ENCODE data around the gene MVD.

Gene MVD

DNA sequence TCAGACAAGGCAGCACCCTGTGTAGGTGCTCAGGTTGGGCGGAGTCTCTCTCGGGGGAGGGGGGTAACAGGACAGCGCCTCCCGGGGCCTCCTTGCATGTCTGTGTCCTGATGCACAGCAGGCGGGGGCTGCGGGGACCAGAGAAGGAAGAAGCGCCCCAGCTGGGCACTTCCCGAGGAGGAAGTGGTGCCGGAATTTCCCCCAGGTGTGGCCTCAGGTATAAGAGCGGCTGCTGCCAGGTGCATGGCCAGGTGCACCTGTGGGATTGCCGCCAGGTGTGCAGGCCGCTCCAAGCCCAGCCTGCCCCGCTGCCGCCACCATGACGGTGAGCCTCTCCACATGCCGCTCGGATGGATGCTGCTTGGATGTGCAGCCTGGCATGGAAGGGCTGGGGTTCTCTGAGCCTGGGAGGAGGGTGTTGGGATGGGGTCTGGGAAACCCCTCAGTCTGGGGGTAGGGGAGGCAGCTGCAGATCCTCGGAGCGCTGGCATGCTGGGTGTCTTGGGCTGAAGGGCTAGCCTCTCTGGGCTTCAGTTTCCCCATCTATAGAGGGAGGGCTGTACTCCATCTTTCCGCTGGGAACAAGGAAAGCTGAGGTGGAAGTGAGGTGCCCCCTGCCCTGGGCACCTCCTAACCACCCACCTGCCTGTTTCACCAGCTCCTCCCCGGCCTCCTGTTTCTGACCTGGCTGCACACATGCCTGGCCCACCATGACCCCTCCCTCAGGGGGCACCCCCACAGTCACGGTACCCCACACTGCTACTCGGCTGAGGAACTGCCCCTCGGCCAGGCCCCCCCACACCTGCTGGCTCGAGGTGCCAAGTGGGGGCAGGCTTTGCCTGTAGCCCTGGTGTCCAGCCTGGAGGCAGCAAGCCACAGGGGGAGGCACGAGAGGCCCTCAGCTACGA, 24.3 kb downstream of the MVD start, which contains the start of gene IL17C:
IL17C (plus strand) TSS at position 250 of the 908 bp plus-strand sequence; CDS start at position 320, 70 bp downstream.
- no peak for DNase-seq

DNA sequence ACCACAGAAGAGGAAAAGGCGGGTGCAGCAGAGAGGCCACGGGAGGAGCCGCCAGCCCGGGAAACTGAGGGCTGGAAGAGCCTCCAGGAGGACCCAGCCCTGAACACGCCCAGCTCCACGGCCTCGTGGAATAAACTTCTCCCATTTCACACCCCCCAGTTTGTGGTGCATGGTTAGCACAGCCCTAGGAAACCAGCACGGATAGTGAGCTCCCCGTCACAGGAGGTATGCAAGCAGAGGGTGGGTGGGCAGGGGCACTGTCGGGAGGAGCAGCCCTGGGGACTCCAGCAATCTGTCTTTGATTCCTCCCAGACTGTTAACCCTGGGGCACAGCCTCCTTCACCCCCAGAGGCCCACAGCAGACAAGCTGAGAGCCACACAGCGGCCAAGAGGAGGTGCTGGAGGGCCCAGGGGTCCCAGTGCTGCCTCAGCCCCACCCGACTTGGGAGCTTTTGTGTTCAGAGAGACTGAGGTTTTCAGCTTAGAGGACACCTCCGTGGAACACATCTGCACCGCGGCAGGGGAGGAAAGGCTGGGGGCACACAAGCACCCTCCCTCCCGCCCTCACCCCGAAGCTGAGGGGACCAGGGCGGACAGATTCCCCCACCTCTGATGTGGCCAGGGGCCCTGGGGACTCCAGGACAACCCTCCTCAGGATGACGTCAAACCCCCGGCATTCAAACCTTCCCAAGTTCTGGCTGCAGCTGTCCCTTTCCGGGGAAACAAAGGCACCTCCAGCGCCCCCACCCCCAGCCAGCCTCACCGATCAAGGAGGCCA, 26.2 kb downstream of the MVD start:
- no peak for DNase-seq

DNA sequence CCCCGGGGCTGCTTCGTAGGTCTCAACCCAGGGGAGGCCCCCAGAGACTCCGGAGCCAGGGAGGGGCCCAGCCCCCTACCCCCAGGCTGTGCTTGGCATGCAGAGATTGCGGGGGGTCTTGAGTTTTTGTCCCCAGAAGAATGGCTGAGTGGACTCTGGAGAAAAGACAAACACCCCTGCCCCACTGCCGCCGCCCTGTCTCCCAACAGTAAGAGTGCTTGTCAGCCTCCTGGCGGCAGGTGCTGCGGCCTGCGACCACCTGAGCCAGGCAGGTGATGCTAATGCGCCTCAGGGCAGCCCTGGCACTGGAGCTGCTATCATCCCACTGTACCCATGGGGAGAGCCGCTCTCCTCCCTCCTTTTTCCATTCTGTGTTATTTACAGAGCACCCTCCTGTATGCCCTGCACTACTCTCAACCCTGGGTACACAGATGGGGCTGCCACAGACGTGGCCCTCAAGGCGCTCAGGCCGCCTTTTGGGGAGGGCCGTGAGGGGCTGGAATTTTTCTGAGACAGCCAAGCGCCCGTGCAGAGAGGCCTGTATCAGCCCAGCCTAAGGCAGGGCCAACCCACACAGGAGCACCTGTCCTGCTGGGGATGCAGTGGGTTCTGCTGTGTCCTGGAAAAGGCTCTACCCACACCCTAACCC, 27.1 kb downstream of the MVD start:
- no peak for DNase-seq

DNA sequence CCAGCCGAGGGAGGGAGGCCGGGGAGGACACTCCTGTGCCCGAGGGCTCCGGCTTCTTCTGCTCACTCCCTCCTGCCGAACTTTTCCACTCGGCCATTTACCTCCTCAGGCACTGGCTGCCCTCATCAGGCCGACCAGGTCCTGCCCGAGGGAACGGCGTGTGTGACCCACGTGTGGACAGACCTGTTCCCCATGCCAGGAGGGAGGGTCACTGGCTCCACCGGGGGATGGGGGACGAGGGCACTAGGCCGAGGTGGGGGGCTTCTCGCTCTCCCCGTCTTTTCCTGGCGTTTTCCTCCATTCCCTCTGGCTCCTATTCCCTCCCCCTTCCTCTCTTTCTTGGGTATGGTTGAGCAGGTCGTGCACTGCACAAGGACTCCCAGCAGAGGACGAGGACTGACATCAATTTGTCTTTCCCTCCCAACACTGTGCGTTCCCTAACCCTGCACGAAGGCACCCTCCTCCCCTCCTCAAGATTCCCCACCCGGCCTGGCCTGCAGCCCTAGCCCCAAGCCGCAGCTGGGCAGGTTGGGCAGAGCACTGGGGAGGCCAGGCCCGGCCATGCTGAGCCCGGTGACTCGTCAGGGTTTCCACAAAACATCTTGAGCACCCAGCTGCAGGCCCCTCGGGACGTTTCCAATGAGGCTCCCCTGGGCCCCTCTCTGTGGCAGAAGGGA, 27.8 kb downstream of the MVD start:
- no peak for DNase-seq

GRCh38 chr16:88634141-88634993, 28.5 kb downstream of the MVD start:
- no peak for DNase-seq

DNA sequence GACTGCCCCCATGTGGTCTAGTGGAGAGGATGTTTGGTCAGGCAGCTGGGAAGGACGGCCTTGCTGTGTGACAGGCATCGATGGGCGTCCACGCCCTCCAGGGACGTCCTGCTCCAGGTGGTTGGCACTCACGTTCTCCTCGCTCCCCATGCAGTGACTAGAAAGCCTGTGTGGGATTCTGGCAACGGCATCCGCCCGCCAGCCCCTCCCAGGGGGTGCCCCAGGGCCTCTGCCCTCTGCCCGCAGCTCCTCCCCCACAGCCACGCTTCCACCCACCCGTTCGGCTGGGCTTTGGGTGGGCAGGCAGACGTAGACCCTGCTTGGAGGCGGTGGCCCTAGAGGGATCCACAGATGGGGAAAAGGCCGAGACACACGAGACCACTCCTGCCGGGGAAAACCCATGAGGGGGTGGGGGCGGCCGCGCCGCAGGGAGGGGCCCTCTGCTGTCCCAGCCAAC, 29.2 kb downstream of the MVD start:
- no peak for DNase-seq

DNA sequence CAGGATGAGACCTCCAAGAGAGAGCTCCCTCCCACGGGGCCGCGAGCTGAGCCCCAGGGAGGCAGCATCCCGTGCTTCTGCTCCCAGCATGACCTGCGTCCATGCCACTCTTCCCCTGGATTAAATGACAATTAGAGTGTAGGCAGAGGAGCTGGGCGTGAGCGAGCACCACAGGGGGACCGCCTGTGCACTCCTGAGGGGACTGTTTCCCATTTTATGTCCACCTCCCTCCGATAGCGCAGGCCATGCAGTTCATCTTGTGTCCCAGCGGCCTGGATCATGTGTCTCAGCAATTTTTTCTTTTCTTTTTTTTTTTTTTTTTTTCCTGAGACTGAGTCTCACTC, 30.3 kb downstream of the MVD start:
- DNase-seq, result no peak

- DNase-seq, result no peak
Observed at GRCh38 chr16:88631920-88632586, 30.8 kb downstream of the MVD start.

DNA sequence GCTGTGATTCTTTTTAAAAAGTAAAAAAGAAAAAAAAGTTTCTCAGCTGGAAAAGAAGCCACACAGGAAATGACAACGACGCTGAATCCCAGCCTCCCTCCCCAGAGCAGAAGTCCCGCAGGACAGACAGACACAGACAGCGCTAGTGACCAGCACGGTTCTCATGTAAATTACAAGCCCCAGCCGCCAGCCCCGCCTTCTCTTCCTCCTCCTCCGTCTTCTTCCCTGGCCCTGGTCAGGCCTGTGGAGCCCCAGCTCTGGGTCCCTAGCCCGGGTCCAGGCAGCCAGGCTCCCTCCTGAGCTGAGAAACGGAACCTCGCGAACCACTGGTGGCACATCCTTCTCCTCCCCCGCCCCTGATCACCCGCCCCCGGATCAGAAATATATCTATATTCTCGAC, 31.5 kb downstream of the MVD start:
- no peak for DNase-seq

- no peak for DNase-seq
Observed at GRCh38 chr16:88630941-88631340, 31.9 kb downstream of the MVD start.

DNA sequence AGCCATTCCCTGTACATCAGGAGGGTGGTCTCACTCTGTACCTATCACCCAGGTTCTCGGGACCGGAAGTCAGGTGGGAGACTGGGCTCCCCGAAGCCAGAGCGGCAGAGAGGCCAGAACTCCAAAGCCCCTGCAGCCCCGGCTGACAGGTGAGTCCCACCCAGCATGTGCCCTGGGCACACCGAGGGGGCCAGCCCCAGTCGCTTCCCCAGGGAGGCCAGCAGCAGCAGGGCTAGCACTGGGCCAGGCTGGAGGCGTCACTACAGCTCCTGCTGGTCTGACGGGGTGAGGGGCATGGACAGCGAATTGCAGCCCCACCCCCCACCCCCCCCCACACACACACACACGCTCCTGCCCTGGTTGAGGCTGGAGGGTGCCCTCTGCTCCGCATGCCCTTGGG, 32.5 kb downstream of the MVD start:
- no peak for DNase-seq

DNA sequence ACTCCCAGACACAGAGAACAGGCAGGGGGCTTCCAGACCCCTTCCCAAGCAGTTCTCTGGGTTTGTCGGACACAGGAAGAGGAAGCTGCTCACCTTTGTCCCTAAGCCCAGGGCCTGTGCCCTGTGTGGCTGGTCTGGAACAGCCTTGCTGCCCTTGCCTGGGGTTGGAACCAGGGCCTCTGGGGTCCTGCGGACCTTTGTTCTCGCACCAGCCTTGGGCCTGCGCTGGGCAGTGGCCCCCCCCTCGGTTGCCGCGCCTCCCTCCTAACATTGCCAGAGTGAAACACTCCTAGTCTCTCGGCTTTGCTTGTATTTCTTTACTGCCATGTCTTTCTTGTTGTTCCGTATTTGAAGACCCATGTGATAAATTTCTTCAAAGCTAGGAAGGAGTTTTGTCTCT, 33.1 kb downstream of the MVD start:
- DNase-seq, result no peak

GRCh38 chr16:88628512-88628974, 34.3 kb downstream of the MVD start:
- no peak for DNase-seq

DNA sequence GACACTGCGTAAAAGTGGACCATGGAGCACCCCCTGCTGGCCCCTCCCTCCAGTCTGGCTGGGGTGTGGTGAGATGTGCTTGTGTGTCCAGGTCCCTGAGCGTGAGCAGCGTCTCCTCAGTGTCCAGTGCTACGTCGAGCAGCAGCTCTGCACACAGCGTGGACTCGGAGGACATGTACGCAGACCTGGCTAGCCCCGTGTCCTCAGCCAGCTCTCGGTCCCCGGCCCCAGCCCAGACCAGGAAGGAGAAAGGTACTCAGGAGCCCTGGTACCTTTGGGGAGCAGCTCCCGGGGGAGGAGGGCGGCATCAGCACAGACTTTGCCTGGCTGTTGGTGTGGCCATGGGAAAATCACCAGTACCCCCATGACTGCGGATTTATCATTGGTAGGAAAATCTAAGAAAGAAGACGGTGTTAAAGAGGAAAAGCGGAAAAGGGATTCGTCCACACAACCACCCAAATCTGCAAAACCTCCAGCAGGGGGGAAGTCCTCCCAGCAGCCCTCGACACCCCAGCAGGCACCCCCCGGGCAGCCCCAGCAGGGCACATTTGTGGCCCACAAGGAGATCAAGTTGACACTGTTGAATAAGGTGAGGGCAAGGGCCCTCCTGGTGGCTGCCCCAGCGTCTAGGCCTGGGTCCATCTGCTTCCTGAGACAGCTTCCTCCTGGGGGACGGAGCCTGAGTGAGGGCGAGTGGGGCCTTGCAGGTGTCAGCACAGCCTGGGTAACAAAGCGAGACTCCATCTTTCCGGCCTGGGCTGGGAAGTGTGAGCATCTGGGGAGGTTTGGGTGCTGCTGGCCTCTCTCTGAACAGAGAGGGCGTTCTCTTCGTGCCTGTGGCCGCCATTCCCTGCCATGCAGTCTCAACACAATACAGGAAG, 35.1 kb downstream of the MVD start:
- no peak for DNase-seq

DNA sequence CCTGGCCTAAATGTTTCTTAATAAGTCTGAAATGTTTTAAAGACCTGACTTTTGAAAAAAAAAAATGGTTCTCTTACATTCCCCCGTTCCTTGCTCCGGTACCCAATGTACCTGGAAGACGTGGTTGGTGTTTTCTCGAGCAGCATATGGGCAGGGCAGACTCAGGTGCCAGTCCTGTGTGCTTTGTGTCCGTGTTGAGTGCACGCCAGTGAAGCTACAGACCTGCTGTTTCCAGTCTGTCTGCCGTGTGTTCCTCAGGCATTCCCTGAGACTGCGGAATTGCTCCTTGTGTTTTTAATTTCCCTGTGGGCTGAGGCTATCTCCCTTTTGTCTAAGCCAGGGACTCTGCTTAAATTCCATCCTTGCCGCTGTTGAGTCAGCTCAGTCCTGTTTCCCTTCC, 36.2 kb downstream of the MVD start:
- no peak for DNase-seq

- no peak for DNase-seq
Observed at GRCh38 chr16:88624977-88625576, 37.8 kb downstream of the MVD start.

- no peak for DNase-seq
Observed at GRCh38 chr16:88624481-88624880, 38.4 kb downstream of the MVD start.

- no peak for DNase-seq
Observed at GRCh38 chr16:88623858-88624257, 39.0 kb downstream of the MVD start.

- DNase-seq, result no peak
Observed at GRCh38 chr16:88622866-88623265, 40.0 kb downstream of the MVD start.

GRCh38 chr16:88622125-88622524, 40.8 kb downstream of the MVD start:
- DNase-seq, result no peak

Measured in NCI-H446 (cell line).